KMS-11 (cell line): ENCODE measurements around the gene LGALS12.

Experiments used
- H2AFZ ChIP-seq: fragments of 200-600 bp; sonication (generic); 2 replicates; pipeline ENCODE4 v1.6.1; 2016; ENCODE audit warnings: antibody characterized with exemption, mixed run types, low read depth
- H3K27ac ChIP-seq: fragments of 200-600 bp; sonication (generic); 2 replicates; pipeline ENCODE4 v1.6.1; 2016; ENCODE audit warnings: mild to moderate bottlenecking, mixed run types
- H3K27me3 ChIP-seq: fragments of 200-600 bp; sonication (generic); 2 replicates; pipeline ENCODE4 v1.6.1; 2017; ENCODE audit warnings: mild to moderate bottlenecking, low read depth, mixed run types, moderate library complexity; ENCODE audit not compliant: insufficient read depth
- H3K36me3 ChIP-seq: fragments of 200-600 bp; sonication (generic); 2 replicates; pipeline ENCODE4 v1.6.1; 2017; ENCODE audit warnings: mild to moderate bottlenecking, mixed run types; ENCODE audit not compliant: insufficient read depth
- H3K4me1 ChIP-seq: fragments of 200-600 bp; sonication (generic); 2 replicates; pipeline ENCODE4 v1.6.1; 2016; ENCODE audit warnings: mild to moderate bottlenecking, low read depth, mixed run types; ENCODE audit not compliant: poor library complexity, severe bottlenecking
- H3K4me2 ChIP-seq: fragments of 200-600 bp; sonication (generic); 2 replicates; pipeline ENCODE4 v1.7.0; 2016; ENCODE audit warnings: mild to moderate bottlenecking, mixed run types
- H3K4me3 ChIP-seq: fragments of 200-600 bp; sonication (generic); IDR thresholded peaks from 2 replicates; pipeline ENCODE4 v1.6.1; 2017; ENCODE audit warnings: low read depth, low read length, mixed read lengths; ENCODE audit not compliant: insufficient read depth
- H3K79me2 ChIP-seq: fragments of 200-600 bp; sonication (generic); 2 replicates; pipeline ENCODE4 v1.6.1; 2016; ENCODE audit warnings: low read depth, mixed run types; ENCODE audit not compliant: insufficient read depth
- H3K9ac ChIP-seq: fragments of 200-600 bp; sonication (generic); 2 replicates; pipeline ENCODE4 v1.6.1; 2016; ENCODE audit warnings: mild to moderate bottlenecking, mixed run types
- H4K20me1 ChIP-seq: fragments of 200-600 bp; sonication (generic); 2 replicates; pipeline ENCODE4 v1.6.1; 2016; ENCODE audit warnings: mild to moderate bottlenecking, mixed run types; ENCODE audit not compliant: insufficient read depth
- CTCF ChIP-seq: fragments of 200-600 bp; sonication (generic); conservative IDR thresholded peaks from 2 replicates; pipeline ENCODE4 v1.6.1; 2017; ENCODE audit warnings: low read depth, mild to moderate bottlenecking, antibody characterized with exemption, low read length, moderate library complexity, mixed read lengths

The LGALS12 gene

DNA sequence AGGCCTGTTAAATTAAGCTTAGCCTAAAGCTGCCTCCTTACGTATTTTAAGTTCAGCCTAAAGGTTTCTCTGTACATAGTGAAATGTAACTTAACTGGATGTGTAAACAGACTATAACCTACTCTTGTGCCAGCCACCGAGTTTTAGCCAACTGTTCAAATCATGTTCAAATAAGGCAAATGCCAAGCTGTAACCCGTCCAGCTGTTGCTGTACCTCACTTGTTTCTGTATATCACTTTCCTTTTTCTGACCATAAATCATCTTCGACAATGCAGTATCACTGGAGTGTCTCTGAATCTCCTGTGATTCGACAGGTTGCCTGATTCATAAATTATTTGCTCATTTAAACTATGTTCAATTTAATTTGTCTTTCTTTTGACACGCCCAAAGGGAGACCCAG, 10.9 kb upstream of the LGALS12 start:
- Histone ChIP-seq H3K9ac (no peak overlapping the region), H3K4me2 (no peak overlapping the region), H3K36me3 (no peaks in the 10 kb centered on the region), H3K27me3 (no peaks in the 10 kb centered on the region), H3K4me1 (peaks cover 7% of the 10 kb centered on the region), H3K79me2 (no peaks in the 10 kb centered on the region), H3K4me3 (no peak overlapping the region), H3K27ac (no peak overlapping the region), H4K20me1 (no peaks in the 10 kb centered on the region), H2AFZ (no peak overlapping the region)
- no peak for TF ChIP-seq CTCF

DNA sequence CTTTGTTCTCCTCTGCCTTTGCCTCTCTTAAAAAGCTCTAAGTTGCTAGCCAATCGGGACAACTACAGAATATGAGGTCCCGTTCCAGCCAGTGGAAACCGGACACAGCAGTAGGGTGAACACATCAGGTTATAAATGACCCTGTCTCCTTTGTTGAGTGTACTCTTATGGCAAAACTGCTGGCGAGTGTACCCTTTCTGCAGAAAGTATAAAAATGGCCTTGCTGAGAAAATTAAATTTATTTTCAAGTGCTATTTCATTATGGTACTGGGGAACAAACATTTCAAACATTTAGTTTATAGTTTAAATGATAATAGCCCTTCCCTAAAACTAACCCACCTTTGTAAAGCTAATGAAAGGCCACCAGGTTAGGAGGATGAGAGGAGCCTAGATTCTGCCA, 6.0 kb upstream of the LGALS12 start:
- H3K27ac ChIP-seq: no peak overlapping the region
- TF ChIP-seq CTCF: no peak
- no peaks in the 10 kb centered on the region for H3K27me3 ChIP-seq
- H3K79me2 ChIP-seq: no peaks in the 10 kb centered on the region
- H3K36me3 ChIP-seq: no peaks in the 10 kb centered on the region
- H4K20me1 ChIP-seq: no peaks in the 10 kb centered on the region
- no peak overlapping the region for H2AFZ ChIP-seq
- H3K9ac ChIP-seq: no peak overlapping the region
- H3K4me3 ChIP-seq: no peak overlapping the region
- H3K4me2 ChIP-seq: no peak overlapping the region
- H3K4me1 ChIP-seq: peaks cover 28% of the 10 kb centered on the region

DNA sequence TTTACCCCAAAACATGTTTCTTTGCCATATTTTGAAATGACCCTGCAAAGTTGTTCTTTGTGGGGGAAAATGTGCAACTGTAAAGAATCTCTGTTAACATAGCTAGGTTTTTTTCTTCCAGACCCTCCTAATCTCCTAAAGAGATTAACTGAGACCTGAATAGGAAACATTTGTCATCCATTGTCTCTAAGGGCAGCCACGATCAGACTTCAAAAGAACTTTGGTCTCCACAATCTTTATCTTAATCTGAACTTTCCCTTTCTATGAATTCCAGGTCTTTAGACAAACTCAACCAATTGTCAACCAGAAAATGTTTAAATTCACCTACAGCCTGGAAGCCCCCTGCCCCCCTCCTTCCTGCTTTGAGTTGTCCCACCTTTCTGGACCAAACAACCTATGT, 4.6 kb upstream of the LGALS12 start:
- H3K36me3 ChIP-seq: no peaks in the 10 kb centered on the region
- H3K27me3 ChIP-seq: no peaks in the 10 kb centered on the region
- no peak overlapping the region for H3K4me2 ChIP-seq
- no peak overlapping the region for H3K27ac ChIP-seq
- peaks cover 40% of the 10 kb centered on the region for H3K4me1 ChIP-seq
- H3K79me2 ChIP-seq: no peaks in the 10 kb centered on the region
- no peak overlapping the region for H3K9ac ChIP-seq
- no peak overlapping the region for H2AFZ ChIP-seq
- H3K4me3 ChIP-seq: no peak overlapping the region
- no peaks in the 10 kb centered on the region for H4K20me1 ChIP-seq
- TF ChIP-seq CTCF: no peak

- Histone ChIP-seq H2AFZ (peak overlapping the region; percentile 66), H3K9ac (peak overlapping the region; percentile 12; the same call in 1 of the 2 replicates), H3K79me2 (no peaks in the 10 kb centered on the region), H3K36me3 (no peaks in the 10 kb centered on the region), H3K27ac (peak overlapping the region; percentile 72), H3K4me1 (peaks cover 45% of the 10 kb centered on the region), H3K4me2 (peak overlapping the region; percentile 58), H3K27me3 (no peaks in the 10 kb centered on the region), H3K4me3 (no peak overlapping the region), H4K20me1 (no peaks in the 10 kb centered on the region)
- TF ChIP-seq CTCF: no peak
Measured at GRCh38 chr11:63502252-63502820, 3.5 kb upstream of the LGALS12 start.
